ENCODE measurements around the gene UNC79. TPM values are rescaled to one million over a fixed set of nuclear protein-coding genes. Genes with fewer than 3 reads are reported as not detected.

Gene UNC79
- total RNA-seq, 4 donors from 2014 or later, result 0.13 to 0.16 (median 0.15) TPM; not detected in 1

DNA sequence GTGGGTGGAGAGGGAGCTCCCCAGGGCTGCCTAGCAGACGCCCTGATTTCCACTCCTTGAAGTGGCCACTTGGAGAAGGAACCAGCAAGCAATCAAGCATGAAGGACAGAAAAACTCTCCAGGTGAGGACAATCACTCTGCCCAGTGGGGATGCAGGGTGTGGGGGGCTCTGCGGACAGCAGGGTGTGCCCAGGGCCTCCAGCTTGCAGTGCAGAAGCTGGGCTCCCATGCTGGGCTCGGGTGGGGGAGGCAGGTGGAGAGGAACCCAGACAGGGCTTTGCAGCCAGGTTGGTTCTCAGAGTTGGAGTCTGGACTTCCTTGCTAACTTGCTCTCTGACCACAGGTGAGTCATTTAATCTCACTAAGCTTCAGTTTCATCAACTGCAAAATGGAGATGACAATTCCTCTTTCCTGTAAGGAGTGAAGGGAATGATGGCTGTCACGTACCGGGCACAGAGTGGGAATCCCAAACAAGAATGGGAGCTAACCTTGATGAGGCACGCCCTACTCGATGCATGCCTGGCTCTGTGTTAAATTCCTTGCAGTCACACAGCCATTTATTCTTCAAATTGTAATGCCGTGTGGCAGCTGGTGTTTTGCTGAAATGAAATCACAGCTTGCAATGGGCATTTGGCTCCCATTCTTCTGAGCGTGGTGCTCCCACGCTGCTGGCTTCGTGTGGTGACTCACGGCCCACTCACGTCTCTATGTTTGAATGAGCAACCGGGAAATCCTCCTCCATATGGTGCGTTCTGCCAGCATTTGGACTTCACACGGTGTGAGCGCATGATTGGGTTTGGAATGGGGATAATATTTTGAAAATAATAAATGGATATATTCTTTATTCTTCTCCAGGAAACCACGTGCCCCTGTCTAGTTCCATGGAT lies 282.3 kb downstream of the UNC79 start:
- H3K4me1 ChIP-seq, result no peaks in the 10 kb centered on the region
- no peak for ATAC-seq
- H3K36me3 ChIP-seq, result no peaks in the 10 kb centered on the region
- H3K27ac ChIP-seq, result no peak overlapping the region
- no peak overlapping the region for H3K4me3 ChIP-seq
- H3K27me3 ChIP-seq, result peaks cover 19% of the 10 kb centered on the region
- no peaks in the 10 kb centered on the region for H3K9me3 ChIP-seq
- WGBS, 2 donors (ENCODE audit: low coverage in 1 of 2), result 61 to 62% methylated on average over 5 to 7 of the region's 18 CpGs
- TF ChIP-seq EP300 (IDR thresholded peaks at IDR 0.05) (no peak), POLR2A (IDR thresholded peaks at IDR 0.05) (no peak), POLR2AphosphoS5 (IDR thresholded peaks at IDR 0.05) (no peak)
- TF ChIP-seq, protein P1, sequence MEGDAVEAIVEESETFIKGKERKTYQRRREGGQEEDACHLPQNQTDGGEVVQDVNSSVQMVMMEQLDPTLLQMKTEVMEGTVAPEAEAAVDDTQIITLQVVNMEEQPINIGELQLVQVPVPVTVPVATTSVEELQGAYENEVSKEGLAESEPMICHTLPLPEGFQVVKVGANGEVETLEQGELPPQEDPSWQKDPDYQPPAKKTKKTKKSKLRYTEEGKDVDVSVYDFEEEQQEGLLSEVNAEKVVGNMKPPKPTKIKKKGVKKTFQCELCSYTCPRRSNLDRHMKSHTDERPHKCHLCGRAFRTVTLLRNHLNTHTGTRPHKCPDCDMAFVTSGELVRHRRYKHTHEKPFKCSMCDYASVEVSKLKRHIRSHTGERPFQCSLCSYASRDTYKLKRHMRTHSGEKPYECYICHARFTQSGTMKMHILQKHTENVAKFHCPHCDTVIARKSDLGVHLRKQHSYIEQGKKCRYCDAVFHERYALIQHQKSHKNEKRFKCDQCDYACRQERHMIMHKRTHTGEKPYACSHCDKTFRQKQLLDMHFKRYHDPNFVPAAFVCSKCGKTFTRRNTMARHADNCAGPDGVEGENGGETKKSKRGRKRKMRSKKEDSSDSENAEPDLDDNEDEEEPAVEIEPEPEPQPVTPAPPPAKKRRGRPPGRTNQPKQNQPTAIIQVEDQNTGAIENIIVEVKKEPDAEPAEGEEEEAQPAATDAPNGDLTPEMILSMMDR (IDR thresholded peaks at IDR 0.05), result no peak

DNA sequence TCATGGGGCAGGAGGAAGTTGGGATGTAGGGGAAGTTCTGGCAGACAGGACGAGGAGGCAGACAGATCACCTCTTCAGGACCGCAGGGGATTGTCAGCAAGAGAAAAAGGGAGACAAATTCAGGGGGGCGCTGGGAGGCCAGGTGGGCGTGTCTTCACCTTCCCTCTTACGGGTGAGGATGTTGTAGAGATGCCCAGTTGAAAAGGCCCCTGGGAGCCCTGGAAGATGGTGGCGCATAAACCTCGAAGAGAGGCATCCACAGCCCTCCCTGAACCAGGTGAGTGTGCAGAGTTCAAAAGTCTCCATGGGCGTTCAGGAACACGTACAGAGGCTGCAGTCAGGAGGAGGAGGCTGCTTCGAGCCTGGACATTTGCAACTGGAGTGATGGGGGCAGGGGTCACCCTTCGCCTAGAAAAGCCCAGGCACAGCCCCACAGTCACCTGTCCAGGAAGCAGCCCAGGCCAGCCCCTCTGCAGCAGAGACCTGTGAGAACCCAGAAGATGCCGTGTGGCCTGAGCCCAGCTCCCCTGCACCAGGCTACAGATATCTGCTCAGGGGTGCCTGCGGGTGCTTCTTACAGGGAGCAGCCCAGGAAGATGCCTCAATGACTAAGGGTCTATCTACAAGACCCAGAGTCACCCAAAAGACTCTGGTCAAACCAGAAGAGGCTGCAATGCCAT lies 283.1 kb downstream of the UNC79 start:
- Histone ChIP-seq H3K9me3 (no peaks in the 10 kb centered on the region), H3K27me3 (peaks cover 19% of the 10 kb centered on the region), H3K27ac (no peak overlapping the region), H3K36me3 (no peaks in the 10 kb centered on the region), H3K4me3 (no peak overlapping the region), H3K4me1 (no peaks in the 10 kb centered on the region)
- 43 to 57% methylated on average over 4 to 5 of the region's 13 CpGs for WGBS, 2 donors (ENCODE audit: low coverage in 1 of 2)
- ATAC-seq, result no peak
- TF ChIP-seq POLR2AphosphoS5 (IDR thresholded peaks at IDR 0.05), result no peak
- TF ChIP-seq POLR2A (IDR thresholded peaks at IDR 0.05), result no peak

DNA sequence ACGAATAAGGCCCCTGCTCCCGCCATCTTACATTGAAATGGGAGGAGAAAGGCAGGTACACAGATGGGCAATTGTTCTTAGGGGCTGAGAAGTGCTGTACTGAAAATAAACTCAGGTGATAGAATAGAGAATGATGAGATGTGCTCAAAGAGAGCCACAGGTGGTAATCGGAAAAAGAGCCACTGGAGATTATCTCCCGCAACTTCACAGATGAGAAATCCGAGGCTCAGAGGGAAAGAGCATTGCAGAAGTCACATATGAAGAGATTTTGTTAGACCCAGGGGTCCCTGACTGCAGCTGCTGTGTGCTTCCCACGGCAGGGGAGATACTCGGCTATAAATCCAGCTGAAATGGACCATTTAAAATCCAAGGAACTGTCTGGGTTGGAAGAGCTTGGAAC lies 283.9 kb downstream of the UNC79 start:
- Histone ChIP-seq H3K27ac (no peak overlapping the region), H3K36me3 (peaks cover 0 to under 1% of the 10 kb centered on the region in 2 donors), H3K9me3 (no peaks in the 10 kb centered on the region), H3K4me3 (no peak overlapping the region), H3K27me3 (peaks cover 19% of the 10 kb centered on the region), H3K4me1 (no peaks in the 10 kb centered on the region)
- 48 to 73% methylated on average over 7 of the region's 7 CpGs for WGBS, 2 donors (ENCODE audit: low coverage in 1 of 2)
- TF ChIP-seq, protein P1 (IDR thresholded peaks at IDR 0.05), result no peak
- TF ChIP-seq POLR2AphosphoS5 (IDR thresholded peaks at IDR 0.05), result no peak
- no peak for TF ChIP-seq POLR2A (IDR thresholded peaks at IDR 0.05)
- no peak for TF ChIP-seq EP300 (IDR thresholded peaks at IDR 0.05)
- ATAC-seq, result no peak

DNA sequence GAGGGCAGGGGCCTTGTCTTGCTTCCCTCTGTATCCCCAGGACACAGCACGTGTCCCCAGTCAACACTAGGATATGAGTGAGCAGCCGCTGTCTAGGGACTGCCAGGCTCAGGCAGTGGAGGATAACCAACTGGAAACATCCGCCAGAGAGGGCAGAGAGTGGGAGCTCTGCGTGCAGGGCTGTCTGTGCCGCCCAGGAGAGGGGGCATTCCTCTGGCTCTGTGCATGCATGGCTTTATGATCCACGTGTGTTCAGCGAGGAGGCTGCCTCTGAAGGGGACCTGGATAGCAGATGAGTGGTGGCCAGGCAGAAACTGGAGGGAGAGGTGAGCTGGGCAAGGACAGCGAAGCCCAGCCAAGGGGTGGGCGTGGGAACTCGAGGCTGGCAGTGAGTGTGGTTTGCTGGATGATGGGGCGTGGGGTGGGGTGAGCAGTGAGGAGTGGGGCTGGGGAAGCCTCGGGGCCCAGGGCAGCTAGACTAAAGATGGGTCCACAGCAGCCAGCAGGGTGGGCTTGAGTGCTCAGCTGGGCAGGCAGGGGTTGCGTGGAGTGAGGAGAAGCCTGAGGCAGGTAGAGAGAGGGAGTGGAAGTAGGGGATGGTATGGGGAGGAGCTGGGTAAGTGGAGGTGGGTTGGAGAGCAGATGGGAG lies 284.7 kb downstream of the UNC79 start:
- ATAC-seq, result no peak
- 81 to 89% methylated on average over 2 to 5 of the region's 13 CpGs for WGBS, 2 donors (ENCODE audit: low coverage in 1 of 2)
- Histone ChIP-seq H3K27me3 (peaks cover 19% of the 10 kb centered on the region), H3K27ac (no peak overlapping the region), H3K4me3 (no peak overlapping the region), H3K4me1 (no peaks in the 10 kb centered on the region), H3K9me3 (no peaks in the 10 kb centered on the region), H3K36me3 (peaks cover 0 to 9% of the 10 kb centered on the region in 2 donors)
- TF ChIP-seq POLR2A (IDR thresholded peaks at IDR 0.05), result no peak
- no peak for TF ChIP-seq EP300 (IDR thresholded peaks at IDR 0.05)
- TF ChIP-seq, protein P1 (IDR thresholded peaks at IDR 0.05), result no peak
- no peak for TF ChIP-seq POLR2AphosphoS5 (IDR thresholded peaks at IDR 0.05)
